Neural progenitor cell (in vitro differentiated cells): ENCODE measurements around the gene MAGIX.

Experiments
- CTCF ChIP-seq: fragments of 200-600 bp; sonication (generic); IDR thresholded peaks from 2 replicates; pipeline ENCODE4 v1.5.1; 2017; ENCODE audit warnings: antibody characterized with exemption, mild to moderate bottlenecking
- EZH2 ChIP-seq: fragments of 200-600 bp; sonication (generic); IDR thresholded peaks from 2 replicates; pipeline ENCODE4 v1.6.1; 2017; ENCODE audit warnings: antibody characterized with exemption, mild to moderate bottlenecking, moderate library complexity

DNA sequence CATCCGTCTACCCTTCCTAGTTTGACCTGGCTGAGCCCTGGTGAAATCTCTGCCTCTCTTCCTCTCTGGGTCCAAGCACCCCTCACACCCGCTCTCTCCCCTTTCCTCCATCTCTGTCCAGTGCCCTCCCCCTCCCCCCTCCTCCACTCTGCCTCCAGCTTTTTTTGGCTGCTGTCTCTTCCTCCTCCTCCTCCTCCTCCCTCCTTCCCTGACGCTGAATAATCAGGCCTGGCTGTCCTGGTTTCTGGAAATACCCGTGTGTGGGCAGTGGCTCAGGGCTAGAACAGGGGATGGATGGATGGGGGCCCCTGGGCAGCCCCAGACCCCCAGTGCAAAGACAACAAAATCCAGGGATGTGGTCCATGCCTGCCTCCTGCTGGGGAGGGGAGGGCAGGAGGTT lies 42.2 kb downstream of the MAGIX start:
- TF ChIP-seq EZH2 (no peak), CTCF (no peak)
